ENCODE data around the gene NETO1. TPM values are rescaled to one million over a fixed set of nuclear protein-coding genes. Genes with fewer than 3 reads are reported as not detected.

Gene NETO1
- total RNA-seq (2022): 0.82 TPM in 1 of 2 replicates, not detected in the other
- percentile 12 among the genes with signal in this experiment for Bru-seq, nascent RNA
- percentile 6 among the genes with signal in this experiment for BruChase-seq, experiment 1, labeled RNA remaining after a 6-hour chase
- percentile 8 among the genes with signal in this experiment for BruChase-seq, experiment 2, labeled RNA remaining after a 2-hour chase
- long read RNA-seq: 0 reads

GRCh38 chr18:72867746-72868584 is at the start of gene NETO1:
NETO1 (minus strand) TSS chr18:72867987; CDS start chr18:72867291, 696 bp downstream.
- Mint-ChIP-seq H3K4me1 (ENCODE audit: insufficient read depth, unreplicated experiment) (peaks cover 17% of the 10 kb centered on the region), H3K27ac (ENCODE audit: low read depth, unreplicated experiment) (no peak within 1 kb of the TSS), H3K4me3 (ENCODE audit: unreplicated experiment) (peak within 1 kb of the TSS; percentile 43), H3K9me3 (ENCODE audit: unreplicated experiment) (no peaks in the 10 kb centered on the region), H3K27me3 (ENCODE audit: insufficient read depth, unreplicated experiment) (no peaks in the 10 kb centered on the region), H3K36me3 (ENCODE audit: insufficient read depth, unreplicated experiment) (no peaks in the 10 kb centered on the region)
- DNase-seq (ENCODE audit: unreplicated experiment): no peak
- intact Hi-C loops (cut with micrococcal nuclease): no loop called here
- CTCF ChIA-PET: no interaction called here
- no peak for TF ChIP-seq CTCF (IDR thresholded peaks at IDR 0.05; ENCODE audit: unreplicated experiment)
- no TSS peak for BruUV-seq (replicated peaks)
- POLR2A ChIA-PET: no interaction called here

- TF ChIP-seq CTCF (IDR thresholded peaks at IDR 0.05; ENCODE audit: unreplicated experiment): no peak
- ChIA-PET CTCF (interaction anchor here (0.6 to 0.7 kb wide), 2 partner anchors 70 to 741 kb away, joined by 4 to 5 read pairs; no protein-coding TSS in a partner anchor), POLR2A (interaction anchor here (0.6 to 1.1 kb wide), 4 partner anchors 11 to 525 kb away, joined by 3 read pairs; no protein-coding TSS in a partner anchor)
- BruUV-seq (replicated peaks): no TSS peak
- Mint-ChIP-seq H3K4me1 (ENCODE audit: insufficient read depth, unreplicated experiment) (peaks cover 6% of the 10 kb centered on the region), H3K27ac (ENCODE audit: low read depth, unreplicated experiment) (peak overlapping the region; percentile 73), H3K27me3 (ENCODE audit: insufficient read depth, unreplicated experiment) (no peaks in the 10 kb centered on the region), H3K9me3 (ENCODE audit: unreplicated experiment) (no peaks in the 10 kb centered on the region), H3K36me3 (ENCODE audit: insufficient read depth, unreplicated experiment) (no peaks in the 10 kb centered on the region), H3K4me3 (ENCODE audit: unreplicated experiment) (no peak overlapping the region)
- intact Hi-C loops (cut with micrococcal nuclease): no loop called here
- peak; percentile 38 for DNase-seq (ENCODE audit: unreplicated experiment)
Observed at GRCh38 chr18:72910045-72910444, 42.3 kb upstream of the NETO1 start.

GRCh38 chr18:72908181-72908580 is 40.4 kb upstream of the NETO1 start:
- peak; percentile 8 for DNase-seq (ENCODE audit: unreplicated experiment)
- intact Hi-C loops (cut with micrococcal nuclease): no loop called here

More at GRCh38 chr18:72908181-72908580, 40.4 kb upstream of the NETO1 start:
- no peaks in the 10 kb centered on the region for H3K9me3 Mint-ChIP-seq (ENCODE audit: unreplicated experiment)
- H3K36me3 Mint-ChIP-seq (ENCODE audit: insufficient read depth, unreplicated experiment): no peaks in the 10 kb centered on the region
- H3K4me3 Mint-ChIP-seq (ENCODE audit: unreplicated experiment): no peak overlapping the region
- peaks cover 6% of the 10 kb centered on the region for H3K4me1 Mint-ChIP-seq (ENCODE audit: insufficient read depth, unreplicated experiment)
- no peak for TF ChIP-seq CTCF (IDR thresholded peaks at IDR 0.05; ENCODE audit: unreplicated experiment)
- no TSS peak for BruUV-seq (replicated peaks)
- no peaks in the 10 kb centered on the region for H3K27me3 Mint-ChIP-seq (ENCODE audit: insufficient read depth, unreplicated experiment)
- POLR2A ChIA-PET: interaction anchor here (0.7 kb wide), 1 partner anchor 13 kb away, joined by 3 read pairs; no protein-coding TSS in a partner anchor
- CTCF ChIA-PET: no interaction called here
- H3K27ac Mint-ChIP-seq (ENCODE audit: low read depth, unreplicated experiment): no peak overlapping the region
